ENCODE measurements around the gene ASB10. TPM values are rescaled to one million over a fixed set of nuclear protein-coding genes. Genes with fewer than 3 reads are reported as not detected.

Gene ASB10
- total and polyA plus RNA-seq, 4 donors = not detected

DNA sequence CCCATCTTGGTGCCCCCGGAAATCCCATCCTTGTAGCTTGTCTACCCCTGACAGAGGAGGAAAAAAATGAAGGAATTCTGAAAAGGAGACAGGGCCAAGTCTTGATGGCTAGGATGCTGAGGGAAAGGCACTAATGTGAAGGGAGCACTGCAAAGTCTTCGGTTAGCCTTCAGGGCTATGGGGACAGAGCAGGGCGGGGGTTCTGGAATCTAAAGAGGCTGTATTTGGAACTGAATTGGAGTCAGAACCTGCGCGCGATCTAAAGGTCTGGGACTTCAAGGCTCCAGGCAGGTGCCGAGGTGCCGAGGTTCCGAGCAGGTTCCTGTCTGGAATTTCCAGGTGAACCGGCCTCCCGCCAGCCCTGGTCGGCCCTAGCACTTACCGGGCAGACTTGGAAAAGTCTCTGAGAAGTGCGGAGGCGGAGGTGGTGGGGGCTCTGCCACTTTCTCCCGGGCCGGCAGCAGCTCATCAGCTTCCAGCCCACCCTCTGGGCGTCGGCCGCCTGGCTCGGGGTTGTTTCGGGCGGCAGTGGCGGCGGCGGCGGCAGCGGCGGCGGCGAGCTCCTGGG, 20.3 kb downstream of the ASB10 start:
- no peak for DNase-seq (ENCODE audit: low spot score)
- WGBS = 11% methylated on average over 31 of the region's 31 CpGs

DNA sequence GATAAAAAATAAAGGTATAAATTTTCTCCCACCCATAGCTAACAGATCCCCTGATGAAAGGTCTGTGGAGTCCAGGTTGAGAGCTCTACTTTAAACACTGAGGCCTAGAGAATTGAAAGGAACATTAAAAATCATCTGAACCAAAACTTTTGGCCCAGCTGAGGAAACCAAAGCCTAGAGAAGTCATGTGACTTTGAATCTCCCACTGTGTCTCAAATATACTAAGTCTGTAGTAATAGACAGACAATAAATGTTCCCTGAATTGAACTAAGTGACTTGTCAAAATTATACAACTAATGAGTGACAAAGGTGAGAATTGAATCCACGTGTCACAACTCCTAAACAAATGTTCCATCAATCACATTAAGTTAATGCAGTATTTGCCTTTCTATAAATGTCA, 25.3 kb downstream of the ASB10 start:
- H3K4me1 ChIP-seq (ENCODE audit: control insufficient read depth in 4 of 4, insufficient read depth in 4 of 4, low read length in 3 of 4) = peaks cover 0 to 2% (median 1%) of the 10 kb centered on the region in 4 donors
- WGBS = 84% methylated on average over 1 of the region's 1 CpG

More for the DNA sequence above, 20.3 kb downstream of the ASB10 start:
- Histone ChIP-seq H3K9me3 (ENCODE audit: control insufficient read depth in 4 of 4, low read length in 3 of 4) (no peaks in the 10 kb centered on the region), H3K27ac (ENCODE audit: low read depth in 1 of 2, low read length in 2 of 2) (no peak overlapping the region), H3K27me3 (ENCODE audit: control insufficient read depth in 4 of 4, insufficient read depth in 4 of 4, low read length in 3 of 4) (peaks cover 5 to 18% (median 11%) of the 10 kb centered on the region in 4 donors), H3K36me3 (ENCODE audit: control insufficient read depth in 4 of 4, insufficient read depth in 3 of 4, low read depth in 1 of 4, low read length in 3 of 4) (no peaks in the 10 kb centered on the region), H3K9ac (ENCODE audit: low read depth in 1 of 2, low read length in 2 of 2) (no peak overlapping the region), H3K4me3 (ENCODE audit: low read depth in 1 of 3, low read length in 3 of 3) (peak overlapping the region in 1 of 3 donors; percentile 53), H3K4me1 (ENCODE audit: control insufficient read depth in 4 of 4, insufficient read depth in 4 of 4, low read length in 3 of 4) (peaks cover 8 to 15% (median 11%) of the 10 kb centered on the region in 4 donors)
- TF ChIP-seq REST (IDR thresholded peaks at IDR 0.05) = no peak
- TF ChIP-seq FOXA1 (IDR thresholded peaks at IDR 0.05) = no peak
- no peak for TF ChIP-seq RAD21 (IDR thresholded peaks at IDR 0.05)
- TF ChIP-seq CTCF (IDR thresholded peaks at IDR 0.05; ENCODE audit: low read depth, low read length, missing input control) = no peak
- TF ChIP-seq SP1 (IDR thresholded peaks at IDR 0.05) = no peak
- no peak for TF ChIP-seq RXRA (IDR thresholded peaks at IDR 0.05)
- TF ChIP-seq NR2F2 (IDR thresholded peaks at IDR 0.05) = no peak
- no peak for TF ChIP-seq MAX (IDR thresholded peaks at IDR 0.05)
- no peak for TF ChIP-seq HNF4A (conservative IDR thresholded peaks at IDR 0.05)
- TF ChIP-seq JUND (IDR thresholded peaks at IDR 0.05) = no peak
- no peak for TF ChIP-seq ATF3 (IDR thresholded peaks at IDR 0.05)

More for the DNA sequence above, 25.3 kb downstream of the ASB10 start:
- H3K36me3 ChIP-seq (ENCODE audit: control insufficient read depth in 4 of 4, insufficient read depth in 3 of 4, low read depth in 1 of 4, low read length in 3 of 4) = no peaks in the 10 kb centered on the region
- H3K27me3 ChIP-seq (ENCODE audit: control insufficient read depth in 4 of 4, insufficient read depth in 4 of 4, low read length in 3 of 4) = peaks cover 0 to 11% (median 4%) of the 10 kb centered on the region in 4 donors
- no peak overlapping the region for H3K4me3 ChIP-seq (ENCODE audit: low read depth in 1 of 3, low read length in 3 of 3)
- TF ChIP-seq REST (IDR thresholded peaks at IDR 0.05) (no peak), GABPA (IDR thresholded peaks at IDR 0.05 in 1 of 2, conservative IDR thresholded peaks at IDR 0.05 in 1 of 2) (no peak), SP1 (IDR thresholded peaks at IDR 0.05) (no peak), RAD21 (IDR thresholded peaks at IDR 0.05) (no peak), ATF3 (IDR thresholded peaks at IDR 0.05) (no peak), HNF4G (IDR thresholded peaks at IDR 0.05) (no peak), FOXA1 (IDR thresholded peaks at IDR 0.05) (no peak), EGR1 (IDR thresholded peaks at IDR 0.05; ENCODE audit: low read depth in 2 of 2) (no peak)
- H3K9me3 ChIP-seq (ENCODE audit: control insufficient read depth in 4 of 4, low read length in 3 of 4) = no peaks in the 10 kb centered on the region
- no peak overlapping the region for H3K27ac ChIP-seq (ENCODE audit: low read depth in 1 of 2, low read length in 2 of 2)
- no peak overlapping the region for H3K9ac ChIP-seq (ENCODE audit: low read depth in 1 of 2, low read length in 2 of 2)
- DNase-seq (ENCODE audit: low spot score) = no peak

Measured in liver (tissue), 9 donors.